ACC112 (cell line): ENCODE measurements around the gene TMEM62.
"Not testable (repeated sequence)": the region's sequence is repeated elsewhere in the genome, so short reads cannot be mapped to it uniquely, and the experiment has no call there.

Experiments
- H2AFZ ChIP-seq: fragments of 200-600 bp; sonication (generic); one replicate; pipeline ENCODE4 v1.6.0; 2017; ENCODE audit warnings: antibody characterized with exemption, low read length; ENCODE audit not compliant: unreplicated experiment
- H3K27ac ChIP-seq: fragments of 200-600 bp; sonication (generic); 2 replicates; pipeline ENCODE4 v1.5.1; 2014; ENCODE audit warnings: low read depth, mild to moderate bottlenecking, antibody characterized with exemption, low read length, moderate library complexity
- H3K27me3 ChIP-seq: fragments of 200-600 bp; sonication (generic); 2 replicates; pipeline ENCODE4 v1.6.1; 2014; ENCODE audit warnings: mild to moderate bottlenecking, antibody characterized with exemption, low read length, moderate library complexity, mixed read lengths; ENCODE audit not compliant: insufficient read depth
- H3K36me3 ChIP-seq: fragments of 200-600 bp; sonication (generic); 2 replicates; pipeline ENCODE4 v1.6.1; 2016; ENCODE audit warnings: mild to moderate bottlenecking, antibody characterized with exemption, low read length, moderate library complexity, mixed read lengths; ENCODE audit not compliant: insufficient read depth
- H3K4me1 ChIP-seq: fragments of 200-600 bp; sonication (generic); one replicate; pipeline ENCODE4 v1.6.1; 2016; ENCODE audit warnings: low read length, mixed read lengths; ENCODE audit not compliant: insufficient read depth, unreplicated experiment, control insufficient read depth
- H3K4me3 ChIP-seq: fragments of 200-600 bp; sonication (generic); 2 replicates; pipeline ENCODE4 v1.5.1; 2014; ENCODE audit warnings: mild to moderate bottlenecking, low read depth, low read length
- H3K79me2 ChIP-seq: fragments of 200-600 bp; sonication (generic); one replicate; pipeline ENCODE4 v1.6.0; 2016; ENCODE audit warnings: low read length; ENCODE audit not compliant: control insufficient read depth, unreplicated experiment, insufficient read depth

Gene TMEM62

GRCh38 chr15:43218908-43219706 is 85.7 kb downstream of the TMEM62 start:
- Histone ChIP-seq H3K36me3 (no peaks in the 10 kb centered on the region), H3K4me3 (no peak overlapping the region), H3K4me1 (no peaks in the 10 kb centered on the region), H2AFZ (no peak overlapping the region), H3K27me3 (peaks cover 32% of the 10 kb centered on the region), H3K79me2 (no peaks in the 10 kb centered on the region), H3K27ac (no peak overlapping the region)

GRCh38 chr15:43219929-43220928 is 86.8 kb downstream of the TMEM62 start:
- no peak overlapping the region for H3K27ac ChIP-seq
- H3K36me3 ChIP-seq: no peaks in the 10 kb centered on the region
- H2AFZ ChIP-seq: no peak overlapping the region
- H3K4me1 ChIP-seq: no peaks in the 10 kb centered on the region
- H3K79me2 ChIP-seq: no peaks in the 10 kb centered on the region
- H3K27me3 ChIP-seq: peaks cover 30% of the 10 kb centered on the region
- no peak overlapping the region for H3K4me3 ChIP-seq

DNA sequence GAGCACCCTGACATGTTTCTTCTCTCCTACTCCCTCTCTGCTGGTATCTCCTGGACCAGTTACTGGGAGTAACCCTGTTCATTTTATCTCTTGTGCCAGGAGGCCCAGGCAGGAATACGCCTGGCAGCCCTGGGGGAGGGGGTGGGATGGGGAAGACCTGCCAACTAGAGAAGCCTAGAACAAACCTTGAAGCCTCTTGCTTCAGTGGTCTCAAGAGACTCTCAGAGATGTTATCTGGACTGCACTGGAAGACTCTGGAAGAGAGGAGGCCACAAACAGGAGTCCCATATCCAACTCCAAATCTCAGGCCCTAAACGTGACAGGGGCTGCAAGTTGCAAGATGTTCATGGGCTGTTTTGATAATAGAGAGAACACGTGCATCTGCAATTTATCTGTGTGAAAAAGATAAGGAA is 87.6 kb downstream of the TMEM62 start, which contains the start of gene EPB42:
Gene EPB42 (minus strand): TSS at position 28 of the 413 bp plus-strand sequence. CDS start 193 bp downstream, outside the sequence.
- Histone ChIP-seq H3K4me1 (no peaks in the 10 kb centered on the region), H3K79me2 (no peaks in the 10 kb centered on the region), H3K36me3 (no peaks in the 10 kb centered on the region), H3K27ac (no peak within 1 kb of the TSS), H3K4me3 (no peak within 1 kb of the TSS), H3K27me3 (peaks cover 30% of the 10 kb centered on the region), H2AFZ (no peak within 1 kb of the TSS)

DNA sequence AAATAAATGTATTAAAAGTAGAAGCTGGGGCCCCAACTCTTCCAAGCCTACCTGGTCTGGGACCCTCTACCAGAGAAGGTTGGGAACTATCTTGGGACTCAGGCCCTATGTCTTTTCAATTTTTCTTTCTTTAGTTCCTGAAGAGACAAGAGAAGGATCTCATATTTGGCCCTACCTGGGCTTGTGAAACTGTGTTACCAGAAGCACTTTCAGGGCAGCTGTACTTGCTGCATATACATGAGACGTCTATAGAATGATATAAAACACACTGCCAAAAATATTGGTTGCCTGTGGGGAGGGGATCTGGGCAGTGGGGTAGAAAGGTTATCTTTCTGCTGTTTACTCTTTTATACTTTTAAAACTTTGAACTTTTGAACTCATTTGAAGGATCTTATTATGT is 88.0 kb downstream of the TMEM62 start:
- no peak overlapping the region for H3K4me3 ChIP-seq
- no peaks in the 10 kb centered on the region for H3K36me3 ChIP-seq
- no peak overlapping the region for H2AFZ ChIP-seq
- peaks cover 30% of the 10 kb centered on the region for H3K27me3 ChIP-seq
- no peak overlapping the region for H3K27ac ChIP-seq
- H3K4me1 ChIP-seq: no peaks in the 10 kb centered on the region
- H3K79me2 ChIP-seq: no peaks in the 10 kb centered on the region

GRCh38 chr15:43225201-43225949 is 92.0 kb downstream of the TMEM62 start:
- Histone ChIP-seq H3K27me3 (peaks cover 21% of the 10 kb centered on the region), H3K79me2 (no peaks in the 10 kb centered on the region), H3K27ac (no peak overlapping the region), H3K4me1 (no peaks in the 10 kb centered on the region), H3K36me3 (no peaks in the 10 kb centered on the region), H2AFZ (no peak overlapping the region), H3K4me3 (no peak overlapping the region)

GRCh38 chr15:43225950-43226255 is 92.5 kb downstream of the TMEM62 start:
- not testable (repeated sequence) for H3K4me3 ChIP-seq, H2AFZ ChIP-seq, H3K4me1 ChIP-seq, H3K27ac ChIP-seq, H3K36me3 ChIP-seq, H3K79me2 ChIP-seq
- peaks cover 22% of the 10 kb centered on the region for H3K27me3 ChIP-seq

- no peaks in the 10 kb centered on the region for H3K4me1 ChIP-seq
- no peak overlapping the region for H3K27ac ChIP-seq
- no peaks in the 10 kb centered on the region for H3K36me3 ChIP-seq
- no peak overlapping the region for H2AFZ ChIP-seq
- H3K79me2 ChIP-seq: no peaks in the 10 kb centered on the region
- H3K27me3 ChIP-seq: peaks cover 24% of the 10 kb centered on the region
- H3K4me3 ChIP-seq: no peak overlapping the region
Measured at GRCh38 chr15:43226436-43227305, 93.3 kb downstream of the TMEM62 start.

DNA sequence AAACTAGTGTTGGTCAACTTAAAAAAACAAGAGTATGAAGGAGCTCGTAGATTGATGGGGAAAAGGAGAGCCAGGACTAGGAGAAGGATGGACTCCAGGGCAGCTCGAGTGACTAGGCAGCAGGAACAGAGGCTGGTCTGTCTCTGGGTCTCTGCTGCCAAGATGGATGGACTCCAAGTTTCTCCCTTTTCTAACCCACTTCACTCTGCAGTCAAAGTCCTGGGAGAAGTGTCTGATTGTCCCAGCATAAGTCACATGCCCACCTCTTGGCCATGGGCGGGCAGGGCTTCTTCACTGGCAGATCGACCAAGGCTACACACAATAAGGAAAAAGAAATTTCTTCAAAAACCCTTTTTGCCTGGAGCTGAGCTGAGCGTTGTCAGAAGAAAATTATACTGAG is 96.6 kb downstream of the TMEM62 start:
- Histone ChIP-seq H3K79me2 (no peaks in the 10 kb centered on the region), H3K27me3 (peaks cover 55% of the 10 kb centered on the region), H3K36me3 (no peaks in the 10 kb centered on the region), H3K4me1 (no peaks in the 10 kb centered on the region), H3K4me3 (no peak overlapping the region), H2AFZ (no peak overlapping the region), H3K27ac (no peak overlapping the region)

DNA sequence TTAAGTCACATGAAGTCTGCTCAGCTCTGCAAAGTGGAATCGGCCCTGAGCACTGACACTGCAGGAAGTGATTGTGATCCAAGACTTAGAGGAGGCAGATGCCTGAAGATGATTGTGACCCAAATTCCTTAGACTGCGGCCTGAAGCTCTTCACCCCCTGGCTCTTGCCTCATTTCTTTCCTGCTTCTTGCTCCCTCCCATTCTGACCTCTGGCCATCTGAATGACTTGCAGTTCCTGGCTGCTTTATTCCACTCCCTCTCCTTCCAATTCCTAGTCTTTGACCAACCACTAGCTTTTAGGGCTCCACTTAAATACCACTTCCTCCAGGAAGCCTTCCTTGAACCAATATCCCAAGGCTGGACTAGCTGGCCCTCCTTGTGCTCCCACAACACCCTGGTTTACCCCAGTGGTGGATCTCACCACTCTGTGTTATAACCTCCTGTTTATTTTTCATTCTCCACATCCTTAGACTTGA is 97.3 kb downstream of the TMEM62 start:
- H3K36me3 ChIP-seq: no peaks in the 10 kb centered on the region
- H2AFZ ChIP-seq: no peak overlapping the region
- H3K4me3 ChIP-seq: no peak overlapping the region
- peaks cover 61% of the 10 kb centered on the region for H3K27me3 ChIP-seq
- H3K27ac ChIP-seq: no peak overlapping the region
- H3K79me2 ChIP-seq: no peaks in the 10 kb centered on the region
- no peaks in the 10 kb centered on the region for H3K4me1 ChIP-seq
